Occipital lobe (tissue), 2 donors: ENCODE results near the gene MFGE8. TPM values are rescaled to one million over a fixed set of nuclear protein-coding genes. Genes with fewer than 3 reads are reported as not detected.

ENCODE experiments used
- DNase-seq: peaks from one replicate; lab custom pipeline; 2025; lab: John Stamatoyannopoulos, UW
- total RNA-seq: library from RNA; depleted of rRNA; stranded (reverse); fragments of >200 nt; gene quantifications from one replicate; pipeline ENCODE4 v1.2.3, GENCODE V29; 2014

The MFGE8 gene
- total RNA-seq, 1 donor from 2014 or later = 15.9 TPM

- DNase-seq = no peak
Observed at GRCh38 chr15:88873786-88874185, 39.4 kb downstream of the MFGE8 start.

- DNase-seq = no peak
Observed at GRCh38 chr15:88872706-88873105, 40.5 kb downstream of the MFGE8 start.

GRCh38 chr15:88872106-88872505 is 41.1 kb downstream of the MFGE8 start:
- no peak for DNase-seq

- no peak for DNase-seq
Observed at GRCh38 chr15:88871313-88871712, 41.9 kb downstream of the MFGE8 start.

- DNase-seq = no peak
Observed at GRCh38 chr15:88866295-88866881, 46.8 kb downstream of the MFGE8 start.

- no peak for DNase-seq
Observed at GRCh38 chr15:88865498-88866099, 47.6 kb downstream of the MFGE8 start.

- no peak for DNase-seq
Observed at GRCh38 chr15:88864861-88865497, 48.2 kb downstream of the MFGE8 start.

GRCh38 chr15:88863412-88863811 is 49.8 kb downstream of the MFGE8 start:
- no peak for DNase-seq

GRCh38 chr15:88860212-88860611 is 53.0 kb downstream of the MFGE8 start:
- no peak for DNase-seq

GRCh38 chr15:88859550-88859949 is 53.6 kb downstream of the MFGE8 start:
- DNase-seq = no peak

GRCh38 chr15:88858934-88859333 is 54.2 kb downstream of the MFGE8 start:
- DNase-seq = no peak

GRCh38 chr15:88852476-88852875 is 60.7 kb downstream of the MFGE8 start:
- no peak for DNase-seq

GRCh38 chr15:88849376-88850072 is 63.7 kb downstream of the MFGE8 start:
- no peak for DNase-seq

Other genes starting within 250 kb of the MFGE8 start
- 0.47 TPM for gene ACAN, start 109.9 kb downstream of the MFGE8 start, total RNA-seq
- gene HAPLN3, start 17.8 kb downstream of the MFGE8 start, total RNA-seq = 8.7 TPM
- gene ABHD2, start 175.1 kb upstream of the MFGE8 start, total RNA-seq = 55.2 TPM